Hepatocyte (in vitro differentiated cells): ENCODE measurements around the gene NUP58. TPM values are rescaled to one million over a fixed set of nuclear protein-coding genes. Genes with fewer than 3 reads are reported as not detected.
A peak's percentile ranks its signal among the peaks of the same experiment; 100 is the strongest.

Source experiments
- DNase-seq: peaks from one replicate; pipeline ENCODE4 v3.0.0-alpha.2; 2016; ENCODE audit warnings: low spot score
- H2AFZ ChIP-seq: fragments of 200-600 bp; sonication (generic); 2 replicates; pipeline ENCODE4 v1.6.0; 2016; ENCODE audit warnings: antibody characterized with exemption, mild to moderate bottlenecking
- H3K27ac ChIP-seq: fragments of 200-600 bp; sonication (generic); 2 replicates; pipeline ENCODE4 v1.5.1; 2016; ENCODE audit warnings: mild to moderate bottlenecking
- H3K27me3 ChIP-seq: fragments of 200-600 bp; sonication (generic); 2 replicates; pipeline ENCODE4 v1.6.1; 2016
- H3K36me3 ChIP-seq: fragments of 200-600 bp; sonication (generic); replicated peaks from 2 replicates; pipeline ENCODE4 v1.5.1; 2016; ENCODE audit warnings: low read depth; ENCODE audit not compliant: insufficient read depth
- H3K4me1 ChIP-seq: fragments of 200-600 bp; sonication (generic); 2 replicates; pipeline ENCODE4 v1.5.1; 2016; ENCODE audit warnings: mild to moderate bottlenecking, moderate library complexity; ENCODE audit not compliant: insufficient read depth
- H3K4me2 ChIP-seq: fragments of 200-600 bp; sonication (generic); 2 replicates; pipeline ENCODE4 v1.6.0; 2016
- H3K4me3 ChIP-seq: fragments of 200-600 bp; sonication (generic); 2 replicates; pipeline ENCODE4 v1.5.1; 2016; ENCODE audit warnings: mild to moderate bottlenecking
- H3K79me2 ChIP-seq: fragments of 200-600 bp; sonication (generic); 2 replicates; pipeline ENCODE4 v1.6.0; 2017; ENCODE audit warnings: mild to moderate bottlenecking
- H3K9me2 ChIP-seq: fragments of 200-600 bp; sonication (generic); replicated peaks from 2 replicates; pipeline ENCODE4 v1.6.0; 2017; ENCODE audit warnings: mild to moderate bottlenecking; ENCODE audit not compliant: insufficient read depth
- H3K9me3 ChIP-seq: fragments of 200-600 bp; sonication (generic); 2 replicates; pipeline ENCODE4 v1.5.1; 2016; ENCODE audit warnings: low read depth, mild to moderate bottlenecking
- H4K20me1 ChIP-seq: fragments of 200-600 bp; sonication (generic); 2 replicates; pipeline ENCODE4 v1.6.0; 2016; ENCODE audit warnings: mild to moderate bottlenecking; ENCODE audit not compliant: insufficient read depth, poor library complexity, severe bottlenecking
- EZH2 ChIP-seq: fragments of 200-600 bp; sonication (generic); IDR thresholded peaks from 2 replicates; pipeline ENCODE4 v1.6.1; 2016; ENCODE audit warnings: antibody characterized with exemption, mild to moderate bottlenecking, borderline replicate concordance
- EZH2phosphoT487 ChIP-seq: fragments of 200-600 bp; sonication (generic); IDR thresholded peaks from one replicate; pipeline ENCODE4 v1.6.1; 2018; ENCODE audit warnings: antibody characterized with exemption, mild to moderate bottlenecking, low read depth, moderate library complexity; ENCODE audit not compliant: unreplicated experiment, severe bottlenecking
- WGBS: methylation state at CpG from one replicate; pipeline ENCODE4 v1.1.6; 2016; ENCODE audit warnings: low lambda C conversion rate; ENCODE audit errors: missing lambda C conversion rate; 5-methylcytosine and 5-hydroxymethylcytosine counted together
- polyA plus RNA-seq: library from polyadenylated mRNA; unstranded; fragments of >200 nt; fragmentation: Nextera tagmentation; extraction: Ambion mirVana; gene quantifications from 2 replicates; pipeline ENCODE4 v1.2.1, GENCODE V29; 2016
- total RNA-seq: library from RNA; depleted of rRNA; stranded (reverse); fragments of >200 nt; gene quantifications from 2 replicates; pipeline ENCODE4 v1.2.3, GENCODE V29; 2014
- TF ChIP-seq, protein P1 (sequence below): fragments of 200-600 bp; sonication (generic); IDR thresholded peaks from 2 replicates; pipeline ENCODE4 v1.5.1; 2016; ENCODE audit warnings: antibody characterized with exemption, mild to moderate bottlenecking; ENCODE audit not compliant: poor library complexity

The NUP58 gene
- total and polyA plus RNA-seq, 2 experiments from 2014 or later = 16.0 to 61.3 TPM

DNA sequence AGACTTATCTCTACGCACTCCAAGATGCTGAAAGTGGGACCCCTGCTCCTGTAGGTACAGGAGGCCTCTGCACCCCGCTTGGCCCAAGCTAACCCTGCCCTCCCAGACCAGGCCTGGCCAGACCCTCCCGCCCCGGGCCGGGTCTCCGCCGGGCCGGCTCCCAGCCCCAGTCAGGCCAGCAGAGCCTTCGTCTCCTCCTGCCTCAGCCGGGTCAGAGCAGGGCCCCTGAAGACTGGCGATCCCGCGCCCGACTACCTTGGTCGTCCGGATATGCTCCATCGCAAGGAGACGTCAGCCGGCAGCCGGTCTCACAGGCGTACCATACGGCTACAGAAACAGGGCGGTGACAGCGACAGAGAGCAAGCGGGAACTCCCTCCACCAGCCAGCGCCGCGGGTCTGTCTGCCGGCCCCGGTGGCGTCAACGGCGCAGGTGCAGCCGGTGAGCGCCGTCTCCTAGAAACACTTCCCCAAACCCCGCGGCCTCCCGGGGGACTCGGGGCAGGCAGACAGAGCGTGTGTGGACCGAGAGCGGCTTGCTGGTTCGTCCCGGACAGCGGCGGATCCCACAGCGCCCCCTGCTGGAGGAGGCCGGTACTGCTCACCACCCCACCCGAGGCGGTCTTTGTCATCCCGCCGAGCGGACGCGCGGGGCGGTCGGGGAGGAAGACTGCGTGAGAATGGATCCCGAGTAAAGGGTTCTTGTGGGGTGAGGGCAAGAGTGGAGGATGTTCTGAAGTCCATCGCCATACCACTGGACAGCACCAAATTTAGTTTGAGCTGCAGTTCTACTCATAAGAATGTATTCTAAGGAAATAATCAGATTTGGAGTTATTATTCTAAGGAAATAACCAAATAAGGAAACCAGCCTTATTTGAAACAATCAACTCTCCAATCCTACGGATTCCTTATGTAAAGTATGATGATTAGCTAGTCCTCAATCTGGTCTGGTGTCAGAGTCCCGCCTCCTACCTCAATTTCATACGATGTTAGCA is 14.2 kb upstream of the NUP58 start, which contains the start of gene MTMR6:
Gene MTMR6, minus strand, starts transcription at position 520 of the 993 bp plus-strand sequence. Its CDS starts 241 bp downstream, at position 279.
- Histone ChIP-seq H3K4me3 (peak within 1 kb of the TSS; percentile 37), H3K27ac (peak within 1 kb of the TSS; percentile 94), H3K9me3 (no peaks in the 10 kb centered on the region), H3K36me3 (no peaks in the 10 kb centered on the region), H3K9me2 (no peaks in the 10 kb centered on the region), H2AFZ (peak within 1 kb of the TSS; percentile 86), H3K4me1 (no peaks in the 10 kb centered on the region), H3K79me2 (peaks cover 39% of the 10 kb centered on the region), H3K4me2 (peak within 1 kb of the TSS; percentile 79), H3K27me3 (peaks cover 21% of the 10 kb centered on the region), H4K20me1 (no peaks in the 10 kb centered on the region)
- TF ChIP-seq, protein P1, sequence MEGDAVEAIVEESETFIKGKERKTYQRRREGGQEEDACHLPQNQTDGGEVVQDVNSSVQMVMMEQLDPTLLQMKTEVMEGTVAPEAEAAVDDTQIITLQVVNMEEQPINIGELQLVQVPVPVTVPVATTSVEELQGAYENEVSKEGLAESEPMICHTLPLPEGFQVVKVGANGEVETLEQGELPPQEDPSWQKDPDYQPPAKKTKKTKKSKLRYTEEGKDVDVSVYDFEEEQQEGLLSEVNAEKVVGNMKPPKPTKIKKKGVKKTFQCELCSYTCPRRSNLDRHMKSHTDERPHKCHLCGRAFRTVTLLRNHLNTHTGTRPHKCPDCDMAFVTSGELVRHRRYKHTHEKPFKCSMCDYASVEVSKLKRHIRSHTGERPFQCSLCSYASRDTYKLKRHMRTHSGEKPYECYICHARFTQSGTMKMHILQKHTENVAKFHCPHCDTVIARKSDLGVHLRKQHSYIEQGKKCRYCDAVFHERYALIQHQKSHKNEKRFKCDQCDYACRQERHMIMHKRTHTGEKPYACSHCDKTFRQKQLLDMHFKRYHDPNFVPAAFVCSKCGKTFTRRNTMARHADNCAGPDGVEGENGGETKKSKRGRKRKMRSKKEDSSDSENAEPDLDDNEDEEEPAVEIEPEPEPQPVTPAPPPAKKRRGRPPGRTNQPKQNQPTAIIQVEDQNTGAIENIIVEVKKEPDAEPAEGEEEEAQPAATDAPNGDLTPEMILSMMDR = peak; percentile 98
- TF ChIP-seq EZH2phosphoT487 = no peak
- TF ChIP-seq EZH2 = no peak
- DNase-seq = peak; percentile 94
- WGBS = 3% methylated on average over 65 of the region's 65 CpGs

DNA sequence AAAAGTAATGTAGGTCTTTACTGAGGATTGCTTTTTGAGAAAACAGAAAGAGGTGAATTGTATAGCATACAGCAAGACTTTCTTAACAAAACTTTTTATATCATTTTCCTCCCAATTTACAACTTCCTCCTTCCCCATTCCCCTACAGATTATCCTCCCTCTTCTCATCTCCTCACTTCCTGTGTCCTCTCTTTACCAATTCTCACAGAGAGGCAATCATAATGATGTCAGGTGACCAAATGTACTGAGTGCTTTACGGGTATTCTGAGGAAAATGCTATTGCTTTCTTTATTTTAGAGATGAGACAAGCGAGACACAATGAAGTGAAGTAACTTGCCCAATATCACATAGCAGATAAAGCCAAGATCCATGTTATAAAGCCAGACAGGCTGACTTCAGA is 12.5 kb upstream of the NUP58 start:
- 88% methylated on average over 2 of the region's 2 CpGs for WGBS
- H4K20me1 ChIP-seq = no peaks in the 10 kb centered on the region
- peaks cover 21% of the 10 kb centered on the region for H3K27me3 ChIP-seq
- H3K4me1 ChIP-seq = no peaks in the 10 kb centered on the region
- no peaks in the 10 kb centered on the region for H3K9me2 ChIP-seq
- no peak for DNase-seq
- peaks cover 25% of the 10 kb centered on the region for H3K79me2 ChIP-seq
- H3K4me3 ChIP-seq = no peak overlapping the region
- H2AFZ ChIP-seq = no peak overlapping the region
- no peak overlapping the region for H3K27ac ChIP-seq
- TF ChIP-seq EZH2 (no peak), EZH2phosphoT487 (no peak)
- TF ChIP-seq, protein P1 = no peak
- no peaks in the 10 kb centered on the region for H3K9me3 ChIP-seq
- no peaks in the 10 kb centered on the region for H3K36me3 ChIP-seq
- H3K4me2 ChIP-seq = no peak overlapping the region

DNA sequence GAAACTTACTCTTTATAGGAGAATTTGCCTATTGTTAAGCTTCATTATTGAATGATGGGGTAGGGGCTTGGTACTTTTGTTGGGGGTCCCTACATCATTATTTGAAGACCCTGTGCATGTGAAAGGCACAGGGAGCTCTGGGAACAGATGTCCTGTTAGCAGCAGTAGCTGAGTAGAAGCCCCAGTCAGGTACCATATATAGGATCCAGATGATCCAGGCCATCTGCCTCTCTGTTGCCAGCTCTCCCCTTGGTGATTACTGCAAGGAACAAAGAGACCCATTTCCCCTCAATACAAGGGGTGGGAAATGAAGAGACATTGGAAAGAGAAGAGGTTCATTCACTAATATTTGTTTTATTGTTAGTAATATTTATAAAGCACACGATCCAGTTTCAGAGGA is 9.7 kb upstream of the NUP58 start:
- no peaks in the 10 kb centered on the region for H3K4me1 ChIP-seq
- no peaks in the 10 kb centered on the region for H3K9me2 ChIP-seq
- H3K9me3 ChIP-seq = no peaks in the 10 kb centered on the region
- no peak overlapping the region for H2AFZ ChIP-seq
- H4K20me1 ChIP-seq = no peaks in the 10 kb centered on the region
- H3K4me2 ChIP-seq = no peak overlapping the region
- H3K79me2 ChIP-seq = no peaks in the 10 kb centered on the region
- H3K27me3 ChIP-seq = peaks cover 31% of the 10 kb centered on the region
- no peaks in the 10 kb centered on the region for H3K36me3 ChIP-seq
- TF ChIP-seq, protein P1 = no peak
- no peak for TF ChIP-seq EZH2phosphoT487
- no peak overlapping the region for H3K27ac ChIP-seq
- WGBS = 88% methylated on average over 1 of the region's 1 CpG
- H3K4me3 ChIP-seq = no peak overlapping the region
- no peak for DNase-seq
